Measurements from ENCODE around the gene COL5A1.
"Not testable (repeated sequence)": the region's sequence is repeated elsewhere in the genome, so short reads cannot be mapped to it uniquely, and the experiment has no call there.

Gene COL5A1

GRCh38 chr9:134707031-134707680 is 65.6 kb downstream of the COL5A1 start:
- no peak for DNase-seq (ENCODE audit: low read depth in 1 of 2, low spot score in 1 of 2)

GRCh38 chr9:134707731-134708671 is 66.4 kb downstream of the COL5A1 start:
- DNase-seq (ENCODE audit: low read depth in 1 of 2, low spot score in 1 of 2), result no peak

DNA sequence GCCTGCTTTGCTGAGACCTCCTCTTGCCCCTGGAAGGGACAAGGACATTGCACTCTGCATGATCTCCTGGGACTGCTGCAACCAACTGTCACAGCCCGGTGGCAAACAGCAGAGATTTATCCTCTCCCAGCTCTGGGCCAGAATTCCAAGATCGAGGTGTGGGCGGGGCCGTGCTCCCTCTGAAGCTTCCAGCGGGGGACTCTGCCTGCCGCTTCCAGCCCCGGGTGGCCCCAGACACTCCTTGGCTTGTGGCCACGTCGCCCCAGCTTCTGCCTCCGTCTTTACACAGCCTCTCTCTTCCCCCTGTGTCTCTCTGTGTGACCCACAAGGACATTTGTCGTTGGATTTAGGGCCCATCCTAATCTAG is 67.1 kb downstream of the COL5A1 start:
- DNase-seq (ENCODE audit: low read depth in 1 of 2, low spot score in 1 of 2), result no peak

DNA sequence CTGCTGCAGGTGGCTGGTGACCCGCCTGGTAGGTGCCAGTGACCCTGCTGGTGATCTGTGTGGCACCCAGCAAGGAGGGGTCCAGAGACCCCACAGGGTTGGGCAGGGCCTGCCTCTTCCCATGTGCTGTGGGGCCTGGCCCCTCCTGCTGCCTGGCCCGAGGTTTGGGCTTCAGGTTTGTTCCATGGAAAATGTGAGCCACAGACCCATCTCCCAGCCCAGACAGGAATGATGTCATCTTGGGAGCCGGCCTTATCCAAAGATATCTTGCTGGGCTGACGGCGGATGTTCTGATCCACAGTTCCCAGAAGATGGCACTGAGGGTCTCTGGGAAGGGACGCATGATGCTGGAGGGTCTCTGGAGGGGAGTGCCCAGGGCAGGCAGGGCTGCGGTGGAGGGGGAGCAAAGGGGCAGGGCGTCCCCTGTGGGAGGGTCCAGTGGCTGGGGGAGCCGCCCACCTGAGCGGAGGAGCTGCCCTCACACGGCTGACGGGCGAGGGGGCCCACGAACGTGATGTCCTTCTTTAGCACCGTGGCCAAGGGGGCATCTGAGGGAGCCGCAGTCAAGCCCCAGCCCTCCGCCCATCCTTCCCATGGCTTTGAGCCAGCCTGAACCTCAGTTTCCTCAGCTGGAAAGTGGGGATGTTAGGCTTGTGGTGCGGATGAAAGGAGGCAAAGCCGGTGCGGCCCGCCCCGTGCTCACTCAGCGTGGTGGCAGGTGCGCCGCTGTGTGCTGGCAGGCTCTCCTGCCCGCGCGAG is 68.1 kb downstream of the COL5A1 start:
- DNase-seq (ENCODE audit: low read depth in 1 of 2, low spot score in 1 of 2), result no peak

DNA sequence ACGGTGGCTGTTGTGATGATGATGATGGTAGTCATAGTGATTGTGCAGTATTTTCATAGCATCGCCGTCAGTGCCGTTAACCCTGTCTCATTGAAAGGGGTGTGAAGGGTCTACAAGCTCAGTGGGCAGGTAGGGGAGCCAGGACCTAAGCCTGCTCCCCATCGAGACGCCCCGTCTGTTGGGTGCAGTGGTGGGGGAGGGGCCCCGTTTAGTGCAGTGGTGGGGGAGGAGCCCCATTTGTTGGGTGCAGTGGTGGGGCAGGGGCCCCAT is 68.6 kb downstream of the COL5A1 start:
- no peak for DNase-seq (ENCODE audit: low read depth in 1 of 2, low spot score in 1 of 2)

DNA sequence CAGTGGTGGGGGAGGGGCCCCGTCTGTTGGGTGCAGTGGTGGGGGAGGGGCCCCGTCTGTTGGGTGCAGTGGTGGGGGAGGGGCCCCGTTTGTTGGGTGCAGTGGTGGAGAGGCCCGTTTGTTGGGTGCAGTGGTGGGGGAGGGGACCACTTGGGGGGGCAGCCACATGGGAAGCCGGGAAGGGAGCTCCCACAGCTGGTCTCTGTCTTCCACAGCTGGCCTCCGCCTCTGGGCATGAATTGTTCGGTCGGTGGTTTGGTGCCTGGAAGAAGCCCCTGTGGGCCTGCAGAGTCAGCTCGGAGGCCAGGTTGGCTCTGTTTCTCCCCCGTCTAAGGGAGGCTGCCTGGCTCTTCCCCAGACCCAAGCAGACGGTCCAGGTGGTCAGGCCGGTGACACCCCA is 69.3 kb downstream of the COL5A1 start:
- DNase-seq (ENCODE audit: low read depth in 1 of 2, low spot score in 1 of 2), result no peak

DNA sequence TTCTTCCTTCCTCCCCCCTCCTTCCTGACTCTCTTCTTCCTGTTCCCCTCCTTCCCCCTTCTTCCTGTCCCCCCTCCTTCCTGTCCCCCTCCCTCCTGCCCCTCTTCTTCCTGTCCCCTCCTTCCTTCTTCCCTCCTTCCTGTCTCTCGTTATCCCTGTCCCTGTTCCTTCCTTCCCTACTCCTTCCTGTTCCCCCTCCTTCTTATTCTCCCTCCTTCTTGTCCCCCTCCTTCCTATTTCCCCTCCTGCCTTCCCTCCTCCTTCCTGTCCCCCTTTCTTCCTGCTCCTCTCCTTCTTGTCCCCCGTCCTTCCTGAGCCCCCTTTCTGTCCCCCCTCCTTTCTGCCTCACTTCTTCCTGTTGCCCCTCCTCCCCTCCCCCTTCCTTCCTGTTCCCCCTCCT is 70.6 kb downstream of the COL5A1 start:
- no peak for DNase-seq (ENCODE audit: low read depth in 1 of 2, low spot score in 1 of 2)

GRCh38 chr9:134712926-134713325 is 71.3 kb downstream of the COL5A1 start:
- no peak for DNase-seq (ENCODE audit: low read depth in 1 of 2, low spot score in 1 of 2)

GRCh38 chr9:134715536-134715935 is 73.9 kb downstream of the COL5A1 start:
- DNase-seq (ENCODE audit: low read depth in 1 of 2, low spot score in 1 of 2), result not testable (repeated sequence)

GRCh38 chr9:134716067-134716466 is 74.5 kb downstream of the COL5A1 start:
- DNase-seq (ENCODE audit: low read depth in 1 of 2, low spot score in 1 of 2), result no peak

- DNase-seq (ENCODE audit: low read depth in 1 of 2, low spot score in 1 of 2), result no peak
These were observed 75.5 kb downstream of the COL5A1 start for GRCh38 chr9:134717056-134717455.

- no peak for DNase-seq (ENCODE audit: low read depth in 1 of 2, low spot score in 1 of 2)
These were observed 76.5 kb downstream of the COL5A1 start for GRCh38 chr9:134717924-134718645.

DNA sequence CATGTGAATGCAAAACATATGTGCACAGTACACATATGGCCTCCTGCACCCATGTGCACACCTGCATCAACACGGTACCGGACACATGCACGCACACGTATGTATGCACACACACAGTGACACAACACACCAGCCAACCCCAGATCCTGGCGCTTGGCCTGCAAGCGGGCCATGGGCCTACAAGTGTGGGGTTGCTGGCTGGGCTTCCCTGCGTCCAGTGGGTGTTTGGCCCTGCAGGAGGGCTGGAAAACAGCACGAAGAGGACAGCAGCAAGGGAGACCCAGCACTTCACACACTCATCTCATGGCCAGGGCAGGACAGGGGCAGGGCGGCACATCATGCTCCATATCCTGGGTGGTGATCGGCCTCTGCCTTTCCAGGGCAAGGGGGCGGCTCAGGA is 77.7 kb downstream of the COL5A1 start:
- no peak for DNase-seq (ENCODE audit: low read depth in 1 of 2, low spot score in 1 of 2)

GRCh38 chr9:134720136-134720753 is 78.6 kb downstream of the COL5A1 start:
- no peak for DNase-seq (ENCODE audit: low read depth in 1 of 2, low spot score in 1 of 2)

- DNase-seq (ENCODE audit: low read depth in 1 of 2, low spot score in 1 of 2), result no peak
These were observed 79.2 kb downstream of the COL5A1 start for GRCh38 chr9:134720796-134721195.

DNA sequence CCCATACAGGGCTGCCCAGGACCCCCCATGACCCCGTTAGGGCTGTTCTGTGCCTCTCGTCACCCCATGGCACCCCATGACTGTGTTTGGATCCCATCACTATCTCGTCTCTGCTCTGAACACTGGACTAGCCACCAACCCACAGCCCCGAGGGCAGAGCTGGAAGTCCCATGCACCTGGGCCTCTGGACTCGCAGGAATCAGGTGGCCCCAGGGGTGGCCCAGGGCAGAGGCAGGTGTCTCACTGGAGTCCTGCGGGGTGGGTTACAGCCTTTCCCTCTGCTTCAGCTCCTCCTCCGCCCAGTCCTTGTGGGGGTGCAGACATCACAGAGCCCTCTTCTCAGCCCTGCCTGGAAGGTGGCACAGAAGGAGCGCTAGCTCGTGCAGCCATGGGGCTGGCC is 79.7 kb downstream of the COL5A1 start:
- DNase-seq (ENCODE audit: low read depth in 1 of 2, low spot score in 1 of 2), result no peak

DNA sequence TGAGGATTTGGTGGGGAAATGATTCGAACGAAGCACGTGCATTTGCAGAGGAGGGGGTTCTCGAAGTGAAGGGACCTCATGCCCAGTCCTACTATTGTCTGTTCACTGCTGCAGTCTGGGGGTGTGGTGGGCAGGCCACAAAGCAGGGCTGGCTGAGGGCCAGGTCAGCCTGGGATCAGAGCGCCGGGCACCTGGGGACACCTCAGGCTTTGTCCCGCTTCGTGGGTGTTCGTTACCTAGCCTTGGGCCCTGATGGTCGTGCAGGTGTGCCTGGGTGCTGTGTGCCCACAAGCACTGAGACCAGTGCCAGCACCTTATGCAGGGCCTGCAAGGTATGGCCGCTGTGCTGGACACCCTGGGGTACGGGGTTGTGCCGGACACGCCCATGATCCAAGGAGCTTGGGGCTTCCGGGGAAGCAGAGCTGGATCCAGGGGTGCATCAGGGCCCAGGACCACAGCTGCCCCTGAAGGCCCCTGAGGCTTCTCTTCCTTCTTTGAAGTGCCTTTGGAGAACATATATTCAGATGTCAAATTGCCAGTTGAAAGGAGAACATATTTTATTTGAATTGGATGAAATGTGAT is 80.6 kb downstream of the COL5A1 start:
- DNase-seq (ENCODE audit: low read depth in 1 of 2, low spot score in 1 of 2), result no peak

DNA sequence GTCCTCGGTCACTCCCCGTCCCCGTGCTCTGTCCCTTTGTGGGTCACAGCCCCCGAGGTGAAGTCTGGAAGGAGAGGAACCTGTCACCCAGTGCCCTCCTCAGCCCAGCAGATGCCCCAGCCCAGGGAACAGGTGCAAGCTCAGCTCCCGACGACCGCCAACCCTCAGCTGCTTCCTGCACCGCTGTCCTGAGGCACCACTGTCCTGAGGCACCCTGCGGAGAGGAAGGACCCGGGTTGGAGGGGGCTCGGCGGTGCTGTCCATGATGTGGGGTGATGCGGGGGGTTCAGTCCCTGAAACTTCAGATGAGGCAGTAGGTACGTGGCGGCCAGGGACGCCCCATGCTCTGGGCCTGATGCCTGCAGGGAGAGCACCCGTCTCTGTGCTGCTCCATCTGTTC is 81.4 kb downstream of the COL5A1 start:
- DNase-seq (ENCODE audit: low read depth in 1 of 2, low spot score in 1 of 2), result no peak

DNA sequence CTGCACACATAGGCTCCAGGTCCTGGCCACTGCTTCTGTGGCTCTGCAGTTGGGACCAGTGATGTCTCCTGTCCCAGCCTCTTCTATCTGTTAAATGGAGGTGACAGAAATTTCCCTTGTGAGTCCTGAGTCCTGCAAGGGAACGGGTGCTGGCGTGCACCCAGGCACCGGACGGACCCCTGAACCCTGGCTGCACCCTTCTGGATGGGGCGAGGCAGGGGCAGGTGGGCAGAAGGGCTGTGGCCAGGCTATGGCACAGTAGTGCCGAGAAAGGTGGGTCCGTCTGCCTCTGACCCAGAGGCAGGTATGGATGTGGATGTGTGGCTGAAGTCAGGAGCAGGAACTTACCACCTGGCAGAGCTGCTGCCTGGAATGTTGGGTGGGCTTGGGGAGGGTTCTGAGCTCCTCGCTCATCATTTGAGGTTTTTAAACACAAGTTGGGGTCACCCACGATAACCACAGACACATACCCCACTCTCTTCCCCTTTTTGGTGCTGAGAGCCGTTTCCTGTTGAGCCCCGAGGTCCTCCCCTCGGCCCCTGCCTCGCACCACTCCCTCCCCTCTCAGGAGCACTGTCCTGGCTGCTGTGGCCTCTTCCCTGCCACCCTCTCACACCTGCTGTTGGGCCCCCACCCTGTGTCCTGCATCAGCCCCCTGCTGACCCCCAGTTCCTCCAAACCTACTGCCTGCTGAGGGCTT is 82.0 kb downstream of the COL5A1 start:
- no peak for DNase-seq (ENCODE audit: low read depth in 1 of 2, low spot score in 1 of 2)

All from activated T-helper 1 cell treated with anti-CD3 and anti-CD28 coated beads, Interleukin-2, amount 50 U/mL, for 16 hours (primary cell).